Adrenal gland (tissue), 5 donors: ENCODE results near the gene TBC1D22A.

Experiments used
- POLR2A ChIP-seq, 2 donors: fragments of 450-650 bp; IDR thresholded peaks; one replicate each; pipeline ENCODE4 v1.6.1; 2017; ENCODE audit warnings: antibody characterized with exemption in 2 of 2, mild to moderate bottlenecking in 2 of 2, moderate library complexity in 1 of 2
- TF ChIP-seq, protein P1 (sequence below), 6 experiments: fragments of 450-650 bp in 4 of 6; fragments of 200-600 bp in 2 of 6; sonication (generic) in 1 of 6; IDR thresholded peaks; 1 replicate in 5 of 6; 2 replicates in 1 of 6; pipeline versions ENCODE4 v1.5.1 to v1.8.0; 2016 to 2021; ENCODE audit warnings: antibody characterized with exemption in 6 of 6, mild to moderate bottlenecking in 2 of 6, moderate library complexity in 1 of 6
- donor health status: DM: no; HTN: no; CAD: no.

DNA sequence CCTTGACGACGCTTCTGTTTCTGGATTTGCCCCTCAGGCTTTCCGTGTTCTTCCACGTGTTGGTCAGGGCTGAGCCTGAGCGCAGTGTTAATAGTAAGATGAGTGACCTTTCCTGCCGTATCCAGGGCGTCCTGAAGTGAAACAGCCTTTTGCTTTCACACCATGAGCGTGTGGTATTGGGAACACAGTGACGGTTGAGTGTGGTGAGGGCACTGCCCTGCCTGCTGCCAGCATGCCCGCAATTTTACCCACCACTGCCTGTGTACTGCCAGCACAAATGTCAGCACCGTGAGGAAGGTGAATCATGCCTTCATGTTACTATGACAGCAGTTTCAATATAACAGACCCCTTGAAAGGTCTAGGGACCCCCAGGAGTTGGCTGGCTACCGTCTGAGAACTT, 217.1 kb downstream of the TBC1D22A start:
- TF ChIP-seq POLR2A (IDR thresholded peaks at IDR 0.05), result no peak
- TF ChIP-seq, protein P1, sequence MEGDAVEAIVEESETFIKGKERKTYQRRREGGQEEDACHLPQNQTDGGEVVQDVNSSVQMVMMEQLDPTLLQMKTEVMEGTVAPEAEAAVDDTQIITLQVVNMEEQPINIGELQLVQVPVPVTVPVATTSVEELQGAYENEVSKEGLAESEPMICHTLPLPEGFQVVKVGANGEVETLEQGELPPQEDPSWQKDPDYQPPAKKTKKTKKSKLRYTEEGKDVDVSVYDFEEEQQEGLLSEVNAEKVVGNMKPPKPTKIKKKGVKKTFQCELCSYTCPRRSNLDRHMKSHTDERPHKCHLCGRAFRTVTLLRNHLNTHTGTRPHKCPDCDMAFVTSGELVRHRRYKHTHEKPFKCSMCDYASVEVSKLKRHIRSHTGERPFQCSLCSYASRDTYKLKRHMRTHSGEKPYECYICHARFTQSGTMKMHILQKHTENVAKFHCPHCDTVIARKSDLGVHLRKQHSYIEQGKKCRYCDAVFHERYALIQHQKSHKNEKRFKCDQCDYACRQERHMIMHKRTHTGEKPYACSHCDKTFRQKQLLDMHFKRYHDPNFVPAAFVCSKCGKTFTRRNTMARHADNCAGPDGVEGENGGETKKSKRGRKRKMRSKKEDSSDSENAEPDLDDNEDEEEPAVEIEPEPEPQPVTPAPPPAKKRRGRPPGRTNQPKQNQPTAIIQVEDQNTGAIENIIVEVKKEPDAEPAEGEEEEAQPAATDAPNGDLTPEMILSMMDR (IDR thresholded peaks at IDR 0.05), result no peak
